ENCODE results near the gene MTOR.
"Not testable (repeated sequence)": the region's sequence is repeated elsewhere in the genome, so short reads cannot be mapped to it uniquely, and the experiment has no call there.

MTOR gene

GRCh38 chr1:11180342-11180744, 82.0 kb downstream of the MTOR start:
- DNase-seq (ENCODE audit: low read depth in 2 of 2): no peak

GRCh38 chr1:11179749-11180148, 82.6 kb downstream of the MTOR start:
- not testable (repeated sequence) for DNase-seq (ENCODE audit: low read depth in 2 of 2)

- DNase-seq (ENCODE audit: low read depth in 2 of 2): no peak
These were observed 83.2 kb downstream of the MTOR start for GRCh38 chr1:11179125-11179524.

- DNase-seq (ENCODE audit: low read depth in 2 of 2): no peak
These were observed 84.0 kb downstream of the MTOR start for GRCh38 chr1:11178021-11179015.

GRCh38 chr1:11176081-11176706, 86.2 kb downstream of the MTOR start:
- DNase-seq (ENCODE audit: low read depth in 2 of 2): no peak

GRCh38 chr1:11175461-11175860, 86.9 kb downstream of the MTOR start:
- DNase-seq (ENCODE audit: low read depth in 2 of 2): no peak

GRCh38 chr1:11174261-11174942, 87.9 kb downstream of the MTOR start:
- no peak for DNase-seq (ENCODE audit: low read depth in 2 of 2)

GRCh38 chr1:11170102-11170501, 92.2 kb downstream of the MTOR start:
- no peak for DNase-seq (ENCODE audit: low read depth in 2 of 2)

- DNase-seq (ENCODE audit: low read depth in 2 of 2): no peak
These were observed 93.1 kb downstream of the MTOR start for GRCh38 chr1:11169202-11169601.

GRCh38 chr1:11168731-11169130, 93.6 kb downstream of the MTOR start:
- no peak for DNase-seq (ENCODE audit: low read depth in 2 of 2)

- DNase-seq (ENCODE audit: low read depth in 2 of 2): not testable (repeated sequence)
These were observed 95.6 kb downstream of the MTOR start for GRCh38 chr1:11166744-11167143.

GRCh38 chr1:11162752-11163151, 99.6 kb downstream of the MTOR start:
- not testable (repeated sequence) for DNase-seq (ENCODE audit: low read depth in 2 of 2)

- DNase-seq (ENCODE audit: low read depth in 2 of 2): no peak
These were observed 103.5 kb downstream of the MTOR start for GRCh38 chr1:11158720-11159321.

- no peak for DNase-seq (ENCODE audit: low read depth in 2 of 2)
These were observed 104.1 kb downstream of the MTOR start for GRCh38 chr1:11158291-11158690.

- no peak for DNase-seq (ENCODE audit: low read depth in 2 of 2)
These were observed 104.5 kb downstream of the MTOR start for GRCh38 chr1:11157867-11158266.

GRCh38 chr1:11157394-11157793, 105.0 kb downstream of the MTOR start:
- no peak for DNase-seq (ENCODE audit: low read depth in 2 of 2)

GRCh38 chr1:11156963-11157362, 105.4 kb downstream of the MTOR start:
- DNase-seq (ENCODE audit: low read depth in 2 of 2): peak in 1 of 2 donors; percentile 8

GRCh38 chr1:11156441-11156840, 105.9 kb downstream of the MTOR start:
- no peak for DNase-seq (ENCODE audit: low read depth in 2 of 2)

- no peak for DNase-seq (ENCODE audit: low read depth in 2 of 2)
These were observed 109.2 kb downstream of the MTOR start for GRCh38 chr1:11153184-11153583.

- no peak for DNase-seq (ENCODE audit: low read depth in 2 of 2)
These were observed 109.6 kb downstream of the MTOR start for GRCh38 chr1:11152755-11153154.

GRCh38 chr1:11151826-11152612, 110.3 kb downstream of the MTOR start:
- no peak for DNase-seq (ENCODE audit: low read depth in 2 of 2)

Measured in stimulated activated CD8-positive, alpha-beta memory T cell treated with anti-CD3 and anti-CD28 coated beads, Interleukin-15, amount 100 ng/mL, for 48 hours (primary cell).